ENCODE data around the gene AK2.

GRCh38 chr1:33004613-33005012, 32.1 kb downstream of the AK2 start:
- TF ChIP-seq SP1 (IDR thresholded peaks at IDR 0.05) = no peak
- TF ChIP-seq FOXA1 (IDR thresholded peaks at IDR 0.05) = no peak
- TF ChIP-seq PKNOX1 (IDR thresholded peaks at IDR 0.05) = no peak
- no peak for TF ChIP-seq FOXM1 (IDR thresholded peaks at IDR 0.05; ENCODE audit: borderline replicate concordance)
- no peak for TF ChIP-seq NFRKB (IDR thresholded peaks at IDR 0.05)
- TF ChIP-seq SUZ12 (IDR thresholded peaks at IDR 0.05) = no peak
- no peak for TF ChIP-seq FOXK2 (IDR thresholded peaks at IDR 0.05)
- TF ChIP-seq ZNF384 (IDR thresholded peaks at IDR 0.05) = no peak
- TF ChIP-seq BHLHE40 (IDR thresholded peaks at IDR 0.05; ENCODE audit: borderline replicate concordance) = no peak
- TF ChIP-seq HDGF (IDR thresholded peaks at IDR 0.05; ENCODE audit: borderline replicate concordance) = no peak
- TF ChIP-seq ARNT (IDR thresholded peaks at IDR 0.05) = no peak
- TF ChIP-seq ELF4 (IDR thresholded peaks at IDR 0.05) = no peak
- TF ChIP-seq LEF1 (IDR thresholded peaks at IDR 0.05; ENCODE audit: borderline replicate concordance) = no peak
- TF ChIP-seq L3MBTL2 (conservative IDR thresholded peaks at IDR 0.05) = no peak
